ENCODE results near the gene TIGD2. TPM values are rescaled to one million over a fixed set of nuclear protein-coding genes. Genes with fewer than 3 reads are reported as not detected.

The TIGD2 gene
- total RNA-seq, result 7.2 and 7.4 TPM in 2 replicates

GRCh38 chr4:89110986-89111832, at the start of gene TIGD2:
Gene TIGD2 (plus strand): TSS chr4:89111533. CDS start chr4:89112975, 1,442 bp downstream.

Other genes with a start within 250 kb of the TIGD2 start
- 14.1 and 16.3 TPM in 2 replicates for gene FAM13A, start 54.3 kb upstream of the TIGD2 start, total RNA-seq
- under 0.01 TPM in 2 replicates for gene GPRIN3, start 196.3 kb downstream of the TIGD2 start, total RNA-seq

Measured in bronchus fibroblast of lung (primary cell).